Lung (tissue), 12 donors: ENCODE results near the gene ODAM. TPM values are rescaled to one million over a fixed set of nuclear protein-coding genes. Genes with fewer than 3 reads are reported as not detected.
A peak's percentile ranks its signal among the peaks of the same experiment; 100 is the strongest.

Experiments used
- ATAC-seq: fragments of 200-7000 bp; cut with Tn5 transposase; one replicate; pipeline ENCODE4 v1.9.1; 2020; ENCODE audit warnings: moderate number of reproducible peaks; ENCODE audit not compliant: insufficient read depth, low FRiP score
- DNase-seq, 3 donors: peaks; one replicate each; pipeline ENCODE4 v3.0.0-alpha.2; 2013 to 2017
- H3K27ac ChIP-seq, 2 donors: one replicate each; pipeline ENCODE4 v1.5.1; 2013; ENCODE audit warnings: mild to moderate bottlenecking in 2 of 2, moderate library complexity in 2 of 2, control low read depth in 1 of 2, inconsistent platforms in 1 of 2, low read depth in 1 of 2, low read length in 1 of 2
- H3K27me3 ChIP-seq, 3 donors: one replicate each; pipeline ENCODE4 v1.5.1; 2013; ENCODE audit warnings: low read length in 2 of 3; ENCODE audit not compliant: control insufficient read depth in 3 of 3, insufficient read depth in 3 of 3
- H3K36me3 ChIP-seq, 4 donors: one replicate each; pipeline ENCODE4 v1.5.1; 2013; ENCODE audit warnings: low read length in 4 of 4, mild to moderate bottlenecking in 1 of 4, moderate library complexity in 1 of 4; ENCODE audit not compliant: control insufficient read depth in 4 of 4, insufficient read depth in 4 of 4
- H3K4me1 ChIP-seq, 5 donors: one replicate each; pipeline ENCODE4 v1.5.1; 2013; ENCODE audit warnings: low read length in 5 of 5, mild to moderate bottlenecking in 2 of 5, moderate library complexity in 1 of 5; ENCODE audit not compliant: control insufficient read depth in 5 of 5, insufficient read depth in 5 of 5
- H3K4me3 ChIP-seq: one replicate; pipeline ENCODE4 v1.5.1; 2013; ENCODE audit warnings: mild to moderate bottlenecking, control low read depth, moderate library complexity
- H3K9ac ChIP-seq, 2 donors: one replicate each; pipeline ENCODE4 v1.5.1; 2013; ENCODE audit warnings: low read length in 2 of 2, control low read depth in 1 of 2; ENCODE audit not compliant: insufficient read depth in 1 of 2
- H3K9me3 ChIP-seq, 4 donors: one replicate each; pipeline ENCODE4 v1.5.1; 2013; ENCODE audit warnings: low read length in 3 of 4, mild to moderate bottlenecking in 1 of 4, moderate library complexity in 1 of 4; ENCODE audit not compliant: control insufficient read depth in 4 of 4, insufficient read depth in 3 of 4
- WGBS, 2 donors: extraction: QIAGEN DNeasy Blood & Tissue Kit; methylation state at CpG; one replicate each; pipeline ENCODE4 v1.1.7; 2013; 5-methylcytosine and 5-hydroxymethylcytosine counted together
- polyA plus RNA-seq, 2 donors: library from polyadenylated mRNA; stranded (reverse); fragments of 200-250 nt; gene quantifications; one replicate each; pipeline ENCODE4 v1.2.1, GENCODE V29; 2013
- total RNA-seq, 2 donors: library from RNA; depleted of rRNA in 1 of 2; stranded (reverse); fragments of >200 nt in 1 of 2; gene quantifications; one replicate each; pipeline ENCODE4 v1.2.1, GENCODE V29; 2014 to 2021
- TF ChIP-seq, protein P1 (sequence below): IDR thresholded peaks from 2 replicates; pipeline ENCODE4 v1.5.1; 2012; ENCODE audit warnings: mild to moderate bottlenecking; ENCODE audit errors: control extremely low read depth, extremely low read depth
- donor health status: control.
- donor health status: control.
- donor health status: Bipolar disorder and iron deficiency.
- donor health status: healthy.
- donor health status: DM: yes; HTN: yes; CAD: no.

Gene ODAM
- total and polyA plus RNA-seq, 4 donors = 1.6 to 8.8 (median 2.8) TPM

GRCh38 chr4:70190579-70190978 is 4.9 kb upstream of the ODAM start:
- ATAC-seq (no peak), DNase-seq (no peak)
- WGBS, 2 donors = 94 to 97% methylated on average over 1 of the region's 1 CpG
- Histone ChIP-seq H3K27me3 (no peaks in the 10 kb centered on the region), H3K4me1 (peaks cover 0 to 14% (median 0%) of the 10 kb centered on the region in 5 donors), H3K9me3 (no peaks in the 10 kb centered on the region), H3K36me3 (no peaks in the 10 kb centered on the region), H3K9ac (no peak overlapping the region), H3K27ac (no peak overlapping the region), H3K4me3 (no peak overlapping the region)
- TF ChIP-seq, protein P1, sequence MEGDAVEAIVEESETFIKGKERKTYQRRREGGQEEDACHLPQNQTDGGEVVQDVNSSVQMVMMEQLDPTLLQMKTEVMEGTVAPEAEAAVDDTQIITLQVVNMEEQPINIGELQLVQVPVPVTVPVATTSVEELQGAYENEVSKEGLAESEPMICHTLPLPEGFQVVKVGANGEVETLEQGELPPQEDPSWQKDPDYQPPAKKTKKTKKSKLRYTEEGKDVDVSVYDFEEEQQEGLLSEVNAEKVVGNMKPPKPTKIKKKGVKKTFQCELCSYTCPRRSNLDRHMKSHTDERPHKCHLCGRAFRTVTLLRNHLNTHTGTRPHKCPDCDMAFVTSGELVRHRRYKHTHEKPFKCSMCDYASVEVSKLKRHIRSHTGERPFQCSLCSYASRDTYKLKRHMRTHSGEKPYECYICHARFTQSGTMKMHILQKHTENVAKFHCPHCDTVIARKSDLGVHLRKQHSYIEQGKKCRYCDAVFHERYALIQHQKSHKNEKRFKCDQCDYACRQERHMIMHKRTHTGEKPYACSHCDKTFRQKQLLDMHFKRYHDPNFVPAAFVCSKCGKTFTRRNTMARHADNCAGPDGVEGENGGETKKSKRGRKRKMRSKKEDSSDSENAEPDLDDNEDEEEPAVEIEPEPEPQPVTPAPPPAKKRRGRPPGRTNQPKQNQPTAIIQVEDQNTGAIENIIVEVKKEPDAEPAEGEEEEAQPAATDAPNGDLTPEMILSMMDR = no peak

GRCh38 chr4:70191647-70192046 is 3.9 kb upstream of the ODAM start:
- Histone ChIP-seq H3K36me3 (no peaks in the 10 kb centered on the region), H3K9me3 (no peaks in the 10 kb centered on the region), H3K9ac (no peak overlapping the region), H3K27me3 (no peaks in the 10 kb centered on the region), H3K4me3 (no peak overlapping the region), H3K27ac (no peak overlapping the region), H3K4me1 (peaks cover 0 to 14% (median 0%) of the 10 kb centered on the region in 5 donors)
- peak; percentile 56 to 95 (median 94) for DNase-seq
- 52 to 69% methylated on average over 1 of the region's 1 CpG for WGBS, 2 donors
- ATAC-seq = no peak
- TF ChIP-seq, protein P1 = no peak

DNA sequence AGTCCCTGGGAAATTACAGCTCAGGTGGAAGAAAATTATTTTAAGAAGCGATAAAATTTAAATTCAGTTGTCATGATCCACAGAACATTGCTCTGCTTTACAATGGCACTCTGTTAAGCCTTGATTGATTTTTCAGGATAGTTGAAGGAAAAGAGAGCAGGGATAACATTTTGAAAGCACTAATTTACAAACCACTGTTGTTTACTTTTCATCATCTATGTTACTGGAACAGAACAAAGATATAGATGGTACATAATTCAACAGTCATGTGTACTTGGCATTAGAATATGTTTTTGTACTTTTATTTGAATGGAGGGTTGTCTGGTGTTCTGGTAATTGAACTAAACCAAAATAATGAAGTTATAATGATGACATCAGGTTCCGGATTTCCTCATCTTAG is 2.6 kb upstream of the ODAM start:
- Histone ChIP-seq H3K9me3 (no peaks in the 10 kb centered on the region), H3K27me3 (no peaks in the 10 kb centered on the region), H3K9ac (no peak overlapping the region), H3K4me1 (peaks cover 0 to 17% (median 0%) of the 10 kb centered on the region in 5 donors), H3K4me3 (no peak overlapping the region), H3K36me3 (no peaks in the 10 kb centered on the region), H3K27ac (no peak overlapping the region)
- TF ChIP-seq, protein P1 = no peak
- 94% methylated on average over 2 of the region's 2 CpGs for WGBS, 2 donors
- DNase-seq (no peak), ATAC-seq (no peak)

DNA sequence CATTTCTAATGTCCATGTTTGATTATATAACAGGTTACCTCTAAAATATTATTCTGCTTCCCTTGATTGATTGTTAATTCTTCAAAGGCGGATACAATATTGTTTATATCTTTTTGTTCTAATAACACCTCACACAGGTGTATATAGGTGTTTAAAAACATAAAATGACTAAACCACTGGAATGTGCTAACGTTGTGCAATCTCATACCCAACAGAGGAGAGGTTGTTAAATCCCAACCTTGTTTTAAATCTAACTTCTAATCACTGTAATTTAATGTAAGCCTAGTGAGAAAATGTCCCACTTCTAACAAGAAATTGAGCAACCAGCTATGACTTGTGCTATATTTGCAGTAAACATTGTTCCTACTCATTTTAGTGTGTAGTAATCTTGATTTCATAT is 1.3 kb downstream of the ODAM start:
- WGBS, 2 donors = 56 to 75% methylated on average over 2 of the region's 2 CpGs
- ATAC-seq (no peak), DNase-seq (no peak)
- H3K9ac ChIP-seq = no peak overlapping the region
- H3K4me3 ChIP-seq = no peak overlapping the region
- H3K9me3 ChIP-seq = no peaks in the 10 kb centered on the region
- no peak overlapping the region for H3K27ac ChIP-seq
- no peaks in the 10 kb centered on the region for H3K36me3 ChIP-seq
- peaks cover 0 to 27% (median 0%) of the 10 kb centered on the region in 5 donors for H3K4me1 ChIP-seq
- TF ChIP-seq, protein P1 = no peak
- no peaks in the 10 kb centered on the region for H3K27me3 ChIP-seq
